HFF-Myc (cell line): ENCODE results near the gene TBL2.
"Not testable (repeated sequence)": the region's sequence is repeated elsewhere in the genome, so short reads cannot be mapped to it uniquely, and the experiment has no call there.

Experiments used
- DNase-seq: peaks from one replicate; pipeline ENCODE4 v3.0.0-alpha.2; 2011; ENCODE audit warnings: low read depth; ENCODE audit errors: extremely low read depth
- H3K4me3 ChIP-seq: replicated peaks from 2 replicates; pipeline ENCODE4 v1.5.1; 2011; ENCODE audit warnings: low read depth, mild to moderate bottlenecking, control low read depth, low read length
- CTCF ChIP-seq: IDR thresholded peaks from 2 replicates; pipeline ENCODE4 v1.5.1; 2012; ENCODE audit warnings: mild to moderate bottlenecking, low read depth, low read length, control low read depth; ENCODE audit errors: missing control alignments

The TBL2 gene

DNA sequence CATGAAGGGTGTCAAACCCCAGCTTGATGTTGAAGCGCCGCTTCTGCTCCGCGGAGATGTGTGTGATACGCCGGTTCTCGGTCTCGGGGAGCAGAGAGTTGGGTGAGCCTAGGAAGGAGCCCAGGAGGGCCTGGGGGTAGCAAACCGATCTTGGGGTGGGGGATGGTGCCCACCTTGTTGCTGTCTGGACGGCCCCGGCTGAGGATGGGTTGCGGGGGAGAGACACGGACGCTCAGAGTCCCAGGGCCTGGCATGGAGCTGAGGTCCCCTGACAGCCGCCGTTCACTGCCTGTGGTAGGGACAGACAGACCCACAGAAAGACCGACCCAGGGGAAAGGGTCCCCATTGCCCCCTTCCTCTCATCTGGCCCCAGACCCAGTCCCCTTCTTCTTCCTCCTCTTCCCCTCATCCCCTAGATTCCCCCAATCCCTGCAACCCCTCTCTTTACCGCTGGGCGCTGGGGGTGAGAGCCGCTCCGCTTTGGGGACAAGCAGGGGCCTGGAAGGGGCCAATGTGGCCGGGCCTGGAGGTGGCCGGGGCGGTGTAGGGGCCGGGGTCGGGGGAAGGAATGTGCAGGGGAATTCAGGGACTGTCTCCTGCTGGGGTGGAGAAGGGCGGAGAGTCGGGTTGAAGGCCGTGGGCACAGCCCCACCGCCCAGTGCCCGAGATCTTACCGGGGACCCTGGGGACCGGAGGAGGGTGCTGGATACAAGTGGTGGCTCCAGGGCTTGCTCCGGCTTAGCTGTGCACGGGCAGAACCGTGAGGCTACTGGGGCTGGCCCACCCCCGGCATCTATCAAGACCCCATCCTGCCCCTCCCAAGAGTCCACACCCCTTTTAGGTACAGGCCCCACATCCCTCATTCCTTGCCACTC, 18.0 kb upstream of the TBL2 start:
- no peak for TF ChIP-seq CTCF
- H3K4me3 ChIP-seq = no peak overlapping the region
- no peak for DNase-seq

DNA sequence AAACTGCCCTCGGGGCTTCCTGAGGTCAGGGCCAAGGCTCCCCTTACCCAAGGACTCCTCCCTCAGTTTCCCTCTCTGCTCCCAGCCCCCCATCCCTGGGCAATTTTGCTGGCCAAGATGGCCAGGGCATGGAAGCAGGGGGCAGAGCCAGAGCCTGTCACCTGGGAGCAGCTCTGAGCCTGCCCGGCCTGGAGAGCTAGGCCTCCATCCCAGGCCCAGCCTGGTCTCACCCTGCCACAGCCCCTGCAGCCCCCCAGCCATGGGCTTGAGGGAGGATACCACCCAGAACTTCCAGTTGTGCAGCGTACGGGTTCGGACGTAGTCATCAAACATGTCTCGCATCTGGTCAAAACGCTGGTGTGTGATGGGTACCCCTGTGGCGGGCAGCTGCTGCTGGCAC, 17.0 kb upstream of the TBL2 start:
- H3K4me3 ChIP-seq = no peak overlapping the region
- DNase-seq = no peak
- no peak for TF ChIP-seq CTCF

DNA sequence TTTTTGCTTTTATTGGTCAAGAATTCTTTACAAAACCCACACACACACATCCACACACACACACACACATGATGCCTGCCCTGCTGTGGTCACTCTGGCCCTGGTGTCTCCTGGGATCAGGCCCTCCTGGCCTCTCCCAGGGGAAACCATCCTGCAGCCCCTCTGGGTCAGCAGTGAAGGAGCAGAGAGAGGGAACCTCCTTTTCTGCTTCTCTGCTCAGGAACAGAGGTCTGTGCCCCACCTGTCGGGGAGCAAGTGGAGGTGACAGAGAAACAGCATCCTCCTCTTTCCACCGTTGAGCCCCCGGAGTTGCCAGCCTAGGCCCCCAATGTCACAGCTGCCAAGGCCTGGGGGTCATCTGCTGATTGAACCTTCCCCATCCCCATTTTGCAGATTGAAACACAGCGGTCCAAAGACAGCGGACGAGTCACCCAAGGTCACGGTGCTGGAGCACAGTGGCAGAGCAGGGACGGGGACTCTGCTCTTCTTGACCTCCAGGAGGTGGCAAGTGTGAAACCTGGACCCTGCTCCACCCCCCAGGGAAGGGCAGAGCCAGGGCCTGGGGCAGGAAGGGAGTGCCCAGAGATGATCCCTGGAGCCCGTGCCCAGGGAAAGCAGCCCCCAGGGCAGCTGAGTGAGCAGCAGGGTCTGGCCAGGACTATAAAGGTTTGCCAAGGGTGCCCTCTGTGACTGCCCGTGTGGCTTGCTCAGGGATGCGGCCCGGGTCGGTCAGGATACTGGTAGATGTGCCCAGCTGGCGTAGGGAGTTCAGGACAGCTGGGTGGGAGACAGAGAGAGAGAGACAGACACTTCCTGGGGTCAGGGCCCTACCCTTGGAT, 15.0 kb upstream of the TBL2 start:
- TF ChIP-seq CTCF = no peak
- no peak for DNase-seq
- no peak overlapping the region for H3K4me3 ChIP-seq

GRCh38 chr7:73586911-73587310, 8.5 kb upstream of the TBL2 start:
- TF ChIP-seq CTCF = no peak
- no peak overlapping the region for H3K4me3 ChIP-seq
- no peak for DNase-seq

- H3K4me3 ChIP-seq = no peak overlapping the region
- no peak for DNase-seq
- TF ChIP-seq CTCF = no peak
Measured at GRCh38 chr7:73585196-73585595, 6.8 kb upstream of the TBL2 start.

DNA sequence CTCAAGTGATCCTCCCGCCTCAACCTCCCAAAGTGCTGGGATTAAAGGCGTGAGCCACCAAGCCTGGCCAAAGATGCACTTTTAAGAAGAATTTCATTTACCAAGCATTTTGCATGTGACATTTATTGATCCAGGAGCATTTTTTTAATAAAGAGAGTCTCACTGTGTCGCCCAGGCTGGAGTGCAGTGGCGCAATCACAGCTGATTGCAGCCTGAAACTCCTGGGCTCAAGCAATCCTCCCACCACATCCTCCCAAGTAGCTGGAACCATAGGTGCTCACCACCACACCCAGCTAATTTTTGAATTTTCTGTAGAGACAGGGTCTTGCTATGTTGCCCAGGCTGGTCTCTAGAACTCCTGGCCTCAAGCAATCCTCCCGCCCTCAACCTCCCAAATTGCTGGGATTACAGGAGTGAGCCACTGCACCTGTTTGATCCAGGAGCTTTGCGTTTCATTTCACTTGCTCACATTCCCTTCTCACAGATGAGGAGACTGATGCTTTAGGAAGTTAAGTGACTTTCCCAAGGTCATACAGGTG, 4.4 kb upstream of the TBL2 start:
- H3K4me3 ChIP-seq = no peak overlapping the region
- no peak for TF ChIP-seq CTCF
- DNase-seq = no peak

GRCh38 chr7:73581006-73581405, 2.6 kb upstream of the TBL2 start:
- not testable (repeated sequence) for DNase-seq, H3K4me3 ChIP-seq
